GM18505 (cell line): ENCODE data around the gene SLC46A3.
"Not testable (repeated sequence)": the region's sequence is repeated elsewhere in the genome, so short reads cannot be mapped to it uniquely, and the experiment has no call there.

Source experiments
- ATAC-seq: cut with Tn5 transposase; IDR thresholded peaks from one replicate; pipeline ENCODE4 v1.9.1; 2021; ENCODE audit not compliant: unreplicated experiment
- POLR2A ChIP-seq: IDR thresholded peaks from 4 replicates; pipeline ENCODE4 v1.6.1; 2011; ENCODE audit warnings: borderline replicate concordance; ENCODE audit not compliant: insufficient read depth, insufficient read length; ENCODE audit errors: extremely low read depth

The SLC46A3 gene

DNA sequence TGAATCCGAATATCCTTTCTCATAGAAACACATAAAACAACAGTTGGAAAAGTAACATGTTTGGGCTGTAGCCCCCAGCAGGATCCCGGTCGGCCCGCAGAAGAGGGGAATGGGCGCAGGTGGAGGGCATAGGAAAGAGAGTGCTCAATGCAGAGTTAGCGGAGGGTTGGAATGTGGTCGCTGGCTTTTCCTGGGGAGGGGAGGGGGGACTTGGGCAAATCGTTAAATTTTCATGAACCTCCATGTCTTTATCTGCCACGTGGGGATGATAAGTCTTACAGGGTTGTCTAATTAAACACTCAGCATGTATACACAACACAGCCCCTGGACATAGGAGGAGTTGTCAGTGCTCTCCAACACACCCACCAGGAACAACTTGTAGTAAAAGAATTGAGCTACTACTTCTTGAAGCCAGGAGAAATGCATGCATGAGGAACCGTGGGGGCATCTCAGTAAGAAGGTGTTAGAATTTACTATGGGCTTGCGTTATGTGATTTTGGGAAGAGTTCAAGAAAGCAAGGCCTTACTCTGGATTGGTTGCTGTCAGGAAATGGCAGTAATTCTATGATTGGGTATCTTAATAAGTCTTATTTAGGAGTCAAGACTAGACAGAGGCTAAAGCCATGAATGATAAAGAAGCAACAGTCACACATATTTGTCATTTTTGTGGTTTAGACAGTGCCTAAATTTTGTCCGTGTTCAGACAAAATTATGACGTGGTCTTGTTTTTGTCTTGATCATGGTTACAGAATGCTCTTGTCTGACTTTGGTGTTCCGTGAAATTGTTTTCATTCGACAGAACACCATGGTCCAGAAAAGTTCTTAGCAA is 671 bp upstream of the SLC46A3 start:
- no peak for ATAC-seq
- TF ChIP-seq POLR2A: no peak

DNA sequence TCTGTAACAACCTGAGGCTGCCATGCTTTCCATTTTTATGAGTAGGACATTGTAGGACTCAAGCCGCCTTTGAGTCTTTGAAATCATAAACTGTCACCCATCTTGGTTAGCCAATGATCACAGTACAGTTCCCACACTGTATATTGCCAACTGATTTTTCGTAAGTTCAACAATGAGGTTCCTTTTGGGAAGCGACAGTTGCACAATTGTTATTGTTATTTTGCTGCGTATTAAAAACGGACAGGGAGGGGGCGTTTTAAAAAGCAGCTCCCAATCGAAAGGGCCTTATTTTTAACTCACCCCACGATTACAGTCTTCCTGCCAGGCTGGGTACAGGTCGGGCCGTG is 601 bp downstream of the SLC46A3 start:
- no peak for TF ChIP-seq POLR2A
- ATAC-seq: no peak

DNA sequence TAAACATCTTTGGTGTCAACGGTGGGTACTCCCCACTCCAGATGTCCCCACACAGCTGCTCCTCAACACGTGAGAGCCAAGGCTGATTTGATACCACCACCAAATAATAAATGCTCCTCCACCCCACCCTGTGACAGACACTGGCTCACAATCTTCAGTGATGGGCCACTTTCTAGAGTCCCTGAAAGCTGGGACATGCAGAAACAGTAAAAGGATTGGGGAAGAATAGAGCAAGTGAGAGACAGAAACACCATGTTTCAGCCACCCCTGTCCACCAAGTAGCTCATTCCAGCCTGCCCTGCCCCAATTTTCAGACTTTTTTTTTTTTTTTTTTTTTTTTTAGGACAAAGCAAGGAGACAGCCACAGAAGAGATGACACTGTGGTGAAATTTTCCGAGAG is 1.6 kb downstream of the SLC46A3 start:
- ATAC-seq: no peak
- no peak for TF ChIP-seq POLR2A

DNA sequence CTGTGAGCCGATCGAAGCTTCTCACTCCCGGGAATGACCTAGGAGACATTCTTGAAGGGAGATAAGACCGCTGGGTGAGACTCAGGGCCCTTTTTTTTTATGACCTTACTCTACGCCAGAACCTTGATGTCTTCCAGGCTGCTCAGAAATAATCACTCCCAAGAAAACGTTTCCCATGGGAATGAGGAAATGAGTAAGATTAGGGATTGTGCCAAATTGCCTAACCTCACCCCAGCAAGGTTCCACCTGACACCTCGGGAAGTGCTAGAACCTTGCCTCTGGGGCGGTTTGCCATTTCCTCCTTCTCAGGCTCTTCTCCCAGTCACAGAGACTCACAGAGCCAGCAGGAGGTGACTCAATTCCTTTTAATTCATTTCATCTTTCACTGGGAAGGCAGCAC is 2.3 kb downstream of the SLC46A3 start:
- no peak for ATAC-seq

DNA sequence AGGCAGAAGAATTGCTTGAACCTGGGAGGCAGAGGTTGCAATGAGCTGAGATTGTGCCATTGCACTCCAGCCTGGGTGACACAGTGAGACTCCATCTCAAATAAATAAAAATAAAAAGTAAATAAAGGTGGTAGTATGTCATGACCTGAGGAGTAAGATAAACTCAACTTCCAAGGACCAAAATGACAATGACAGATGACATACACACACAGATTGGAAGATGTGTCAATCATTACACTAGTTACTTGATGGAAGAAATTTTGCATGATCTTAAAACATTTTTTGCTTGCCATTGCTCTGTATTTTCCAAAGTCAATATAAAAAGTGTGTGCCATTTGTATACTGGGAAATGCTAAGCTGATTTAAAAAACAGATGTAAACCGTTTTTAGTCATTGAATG is 4.1 kb downstream of the SLC46A3 start:
- no peak for TF ChIP-seq POLR2A
- ATAC-seq: no peak

More for the DNA sequence above, 2.3 kb downstream of the SLC46A3 start:
- no peak for TF ChIP-seq POLR2A

DNA sequence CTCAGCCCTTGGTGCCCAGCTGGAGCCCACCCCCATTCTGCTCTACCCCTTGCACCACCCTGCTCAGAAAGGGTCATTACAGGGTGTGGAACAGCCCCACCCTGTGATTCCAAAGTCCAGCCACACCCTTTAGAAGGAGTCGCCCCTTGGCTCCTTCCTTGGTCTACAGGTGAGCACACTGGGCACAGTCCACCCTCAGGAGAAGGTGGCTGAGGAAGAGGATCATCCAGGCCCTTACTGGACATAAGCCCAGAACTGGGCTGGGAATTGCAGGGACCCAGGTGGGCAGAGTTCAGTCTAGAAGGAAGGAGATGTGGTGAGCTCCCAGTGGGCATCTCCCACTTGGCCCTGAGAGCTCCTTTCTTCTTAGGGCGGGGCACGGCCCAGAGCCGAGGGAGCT is 8.6 kb downstream of the SLC46A3 start:
- TF ChIP-seq POLR2A: no peak
- no peak for ATAC-seq

DNA sequence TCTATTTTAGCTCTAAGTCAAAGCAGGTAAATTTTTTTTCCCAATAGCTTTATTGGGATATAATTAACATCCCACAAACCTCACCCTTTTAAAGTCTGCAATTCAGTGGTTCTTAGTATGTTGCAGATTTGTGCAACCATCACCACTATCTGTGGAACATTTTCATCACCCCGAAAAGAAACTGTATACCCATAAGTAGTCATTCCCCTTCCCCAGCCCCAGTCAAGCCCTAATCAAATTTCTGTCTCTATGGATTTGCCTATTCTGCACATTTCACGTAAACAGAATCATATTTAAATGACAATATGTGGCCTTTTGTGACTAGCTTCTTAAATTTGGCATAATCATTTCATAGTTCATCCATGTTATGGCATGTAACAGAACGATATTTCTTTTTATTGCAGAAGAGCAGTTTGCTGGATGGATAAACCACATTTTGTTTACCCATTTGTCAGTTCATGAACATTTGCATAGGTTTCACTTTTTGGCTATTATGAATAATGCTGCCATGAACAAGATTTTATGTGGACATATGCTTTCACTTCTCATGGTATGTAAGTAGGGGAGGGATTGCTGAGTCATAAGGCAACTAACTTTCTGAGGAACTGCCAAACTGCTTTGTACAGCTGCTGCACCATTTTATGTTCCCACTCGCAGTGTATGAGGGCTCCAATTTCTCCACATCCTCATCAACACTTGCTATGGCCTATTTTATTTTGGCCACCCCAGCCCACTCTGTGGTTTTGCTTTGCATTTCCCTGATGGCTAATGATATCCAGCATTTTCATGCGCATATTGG is 10.9 kb downstream of the SLC46A3 start:
- no peak for TF ChIP-seq POLR2A
- peak; percentile 98 for ATAC-seq

DNA sequence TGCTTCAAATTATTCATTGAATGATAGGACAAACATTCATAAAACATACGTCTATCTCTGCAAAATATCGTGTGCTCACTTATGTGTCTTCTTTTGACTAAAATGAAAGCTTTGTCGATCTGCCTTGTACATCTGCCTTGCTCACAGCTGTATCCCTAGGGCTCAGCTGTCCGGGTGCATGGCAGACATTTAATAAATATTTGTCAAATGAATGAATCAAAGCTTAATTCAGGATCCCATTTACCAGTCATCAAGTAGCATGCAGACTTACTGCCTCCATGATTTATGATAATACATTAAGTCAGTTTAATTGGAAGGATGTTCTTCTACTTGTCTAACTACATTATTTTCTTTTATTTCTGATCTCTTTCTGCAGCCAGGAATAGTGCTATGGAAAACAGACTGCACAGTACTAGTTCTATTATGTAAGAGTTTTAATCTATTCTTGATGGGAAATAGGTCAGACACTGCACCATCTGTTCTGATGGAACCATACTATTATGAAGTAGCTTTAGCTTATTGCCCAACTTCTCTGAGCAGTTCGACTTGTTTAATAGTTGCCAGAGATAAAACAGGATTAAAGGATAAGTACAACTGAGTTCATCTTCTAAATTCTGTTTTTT is 13.2 kb downstream of the SLC46A3 start:
- TF ChIP-seq POLR2A: no peak
- ATAC-seq: no peak

DNA sequence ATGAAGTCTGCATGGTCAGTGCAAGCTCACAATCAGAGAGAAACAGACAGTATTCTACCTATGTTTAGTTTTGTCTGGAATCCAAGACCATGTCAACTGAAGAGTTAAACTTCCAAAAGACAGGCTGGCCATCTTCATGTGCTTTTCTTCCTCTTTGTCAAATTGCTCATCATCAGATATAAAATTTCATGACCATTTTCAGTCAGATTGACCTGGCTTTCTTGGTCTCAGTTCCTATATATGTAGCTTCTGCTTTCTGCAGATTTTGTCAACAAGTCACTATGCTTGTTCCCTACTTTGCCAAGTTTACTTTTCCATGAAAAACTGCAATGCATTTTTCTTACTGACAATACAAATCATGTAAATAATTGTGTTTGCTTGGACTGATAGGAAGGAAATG is 13.9 kb downstream of the SLC46A3 start:
- TF ChIP-seq POLR2A: no peak
- ATAC-seq: no peak

DNA sequence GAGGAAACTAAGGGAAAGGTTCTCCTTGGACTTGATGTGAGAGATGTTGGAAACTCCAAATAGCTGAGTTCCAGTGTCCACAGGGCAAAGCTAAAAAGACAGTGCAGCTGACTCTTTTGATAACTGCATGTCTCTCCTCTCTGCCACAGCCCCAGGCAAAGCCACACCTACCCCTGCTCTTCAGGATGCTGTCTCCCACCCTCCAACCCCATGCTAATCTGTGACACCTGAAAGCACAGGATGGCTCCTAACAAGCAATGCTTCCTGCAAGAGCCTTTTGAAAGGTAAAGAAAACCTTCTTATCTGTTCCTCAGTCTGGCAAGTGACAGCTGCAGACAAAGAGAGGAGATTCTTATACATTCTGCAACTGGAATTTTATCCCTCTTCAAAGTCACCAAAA is 14.5 kb downstream of the SLC46A3 start:
- no peak for ATAC-seq
- TF ChIP-seq POLR2A: no peak

DNA sequence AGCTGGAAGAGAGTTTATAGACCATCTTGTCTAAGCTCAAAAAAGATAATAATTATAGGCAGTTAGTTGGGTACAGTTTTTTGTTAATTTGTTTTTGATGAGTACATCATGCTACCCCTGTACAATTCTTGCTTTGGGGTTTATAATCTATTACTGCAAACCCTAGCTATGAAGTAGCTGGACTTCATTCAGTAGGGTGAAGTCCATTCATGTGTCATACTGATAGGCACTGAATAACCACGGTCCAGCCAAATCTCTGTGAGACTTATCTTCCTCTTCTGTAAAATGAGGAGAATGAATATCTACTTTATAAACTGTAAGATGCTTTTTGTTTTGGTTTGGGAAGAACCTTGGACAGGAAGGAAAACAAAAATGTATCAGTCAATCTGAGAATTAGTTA is 19.5 kb downstream of the SLC46A3 start:
- ATAC-seq: no peak
- TF ChIP-seq POLR2A: no peak

DNA sequence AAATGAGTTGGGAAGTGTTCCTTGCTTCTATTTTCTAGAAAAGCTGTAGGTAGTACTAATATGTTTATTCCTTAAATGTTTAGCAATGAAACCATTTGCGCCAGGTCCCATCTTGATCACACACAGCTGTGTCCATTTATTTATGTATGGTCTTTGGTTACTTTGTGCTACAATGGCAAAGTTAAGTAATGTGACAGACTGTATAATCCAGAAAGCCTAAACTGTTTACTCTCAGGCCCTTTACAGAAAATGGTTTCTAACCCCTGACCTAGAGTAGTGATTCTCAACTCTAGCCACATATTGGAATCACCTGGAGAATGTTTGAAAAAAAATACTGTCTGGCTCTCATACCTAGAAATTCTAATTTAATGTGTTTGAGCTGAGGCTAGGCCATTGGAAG is 21.3 kb downstream of the SLC46A3 start:
- TF ChIP-seq POLR2A: no peak
- ATAC-seq: no peak

DNA sequence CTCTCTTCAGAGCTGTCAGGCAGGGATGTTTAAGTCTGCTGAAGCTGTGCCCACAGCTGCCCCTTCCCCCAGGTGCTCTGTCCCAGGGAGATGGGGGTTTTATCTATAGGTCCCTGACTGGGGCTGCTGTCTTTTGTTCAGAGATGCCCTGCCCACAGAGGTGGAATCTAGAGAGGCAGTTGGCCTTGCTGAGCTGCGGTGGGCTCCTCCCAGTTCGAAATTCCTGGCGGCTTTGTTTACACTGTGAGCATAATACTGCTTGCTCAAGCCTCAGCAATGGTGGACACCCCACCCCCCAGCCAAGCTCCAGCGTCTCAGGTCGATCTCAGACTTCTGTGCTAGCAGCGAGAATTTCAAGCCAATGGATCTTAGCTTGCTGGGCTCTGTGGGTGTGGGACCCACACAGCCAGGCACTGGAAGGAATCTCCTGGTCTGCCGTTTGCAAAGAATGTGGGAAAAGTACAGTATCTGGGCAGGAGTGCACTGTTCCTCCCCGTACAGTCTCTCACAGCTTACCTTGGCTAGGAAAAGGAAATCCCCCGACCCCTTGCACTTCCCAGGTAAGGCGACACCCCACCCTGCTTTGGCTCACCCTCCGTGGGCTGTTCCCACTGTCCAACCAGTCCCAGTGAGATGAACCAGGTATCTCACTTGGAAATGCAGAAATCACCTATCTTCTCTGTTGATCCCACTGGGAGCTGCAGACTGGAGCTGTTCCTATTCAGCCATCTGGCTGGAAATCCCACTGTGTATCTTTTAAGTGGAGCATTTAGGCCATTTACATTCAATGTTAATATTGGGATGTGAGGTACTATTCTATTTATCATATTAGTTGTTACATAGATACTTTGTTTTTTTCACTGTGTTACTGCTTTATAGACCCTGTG is 24.9 kb downstream of the SLC46A3 start:
- ATAC-seq: not testable (repeated sequence)

DNA sequence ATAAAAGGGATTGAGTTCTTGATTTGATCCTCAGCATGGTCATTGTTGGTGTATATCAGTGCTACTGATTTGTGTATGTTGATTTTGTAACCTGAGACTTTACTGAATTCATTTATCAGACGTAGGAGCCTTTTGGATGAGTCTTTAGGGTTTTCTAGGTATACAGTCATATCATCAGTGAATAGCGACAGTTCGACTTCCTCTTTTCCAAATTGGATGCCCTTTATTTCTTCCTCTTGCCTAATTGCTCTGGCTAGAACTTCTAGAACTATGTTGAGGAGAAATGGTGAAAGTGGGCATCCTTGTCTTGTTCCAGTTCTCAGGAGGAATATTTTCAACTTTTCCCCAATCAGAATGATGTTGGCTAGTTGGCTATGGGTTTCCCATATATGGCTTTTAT is 32.9 kb downstream of the SLC46A3 start:
- TF ChIP-seq POLR2A: no peak
- no peak for ATAC-seq

DNA sequence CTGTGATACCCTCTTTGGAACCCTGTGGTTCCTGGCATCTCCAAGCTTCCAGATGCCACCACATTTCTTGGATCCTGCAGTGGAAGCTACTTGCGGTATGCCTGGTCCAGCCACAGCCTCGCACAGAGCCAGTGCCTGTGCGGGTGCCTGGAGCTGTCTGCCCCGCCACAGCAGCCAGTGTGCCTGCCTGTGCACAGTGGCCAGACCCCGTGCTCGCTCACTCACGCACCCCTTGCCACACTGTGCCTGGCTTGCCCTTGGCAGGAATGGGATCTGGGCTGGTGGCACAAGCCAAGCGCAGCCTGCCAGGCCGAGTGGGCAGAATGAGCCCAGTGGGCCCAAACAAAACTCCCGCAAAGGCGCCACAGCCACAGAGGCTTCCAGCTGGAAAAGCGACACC is 33.7 kb downstream of the SLC46A3 start:
- no peak for ATAC-seq
- TF ChIP-seq POLR2A: no peak
